ENCODE results near the gene UGGT1. TPM values are rescaled to one million over a fixed set of nuclear protein-coding genes. Genes with fewer than 3 reads are reported as not detected.

Gene UGGT1
- polyA plus RNA-seq, 6 donors from 2014 or later, result 0.71 to 18.0 (median 11.3) TPM

Other genes with a start within 250 kb of the UGGT1 start
- gene POLR2D, start 233.0 kb upstream of the UGGT1 start, polyA plus RNA-seq (ENCODE audit: low read depth in 6 of 6), result 10 to 100 TPM; 15.9 to 45.1 (median 37.1) TPM
- gene AMMECR1L, start 205.2 kb upstream of the UGGT1 start, polyA plus RNA-seq (ENCODE audit: low read depth in 6 of 6), result 1 to 10 TPM; 3.7 to 9.9 (median 7.4) TPM
- 10 to 100 TPM in 1 of 6 donors, 1 to 10 TPM in 5; 5.7 to 12.1 (median 7.1) TPM for gene SAP130, start 63.1 kb upstream of the UGGT1 start, polyA plus RNA-seq (ENCODE audit: low read depth in 6 of 6)
- 10 to 100 TPM in 2 of 6 donors, 1 to 10 TPM in 4; 3.3 to 11.5 (median 6.8) TPM for gene HS6ST1, start 227.7 kb downstream of the UGGT1 start, polyA plus RNA-seq (ENCODE audit: low read depth in 6 of 6)